Testis (tissue), 3 donors: Measurements from ENCODE around the gene SALL3. TPM values are rescaled to one million over a fixed set of nuclear protein-coding genes. Genes with fewer than 3 reads are reported as not detected.

Experiments
- DNase-seq: peaks from one replicate; pipeline ENCODE4 v3.0.0-alpha.2; 2019
- H3K27ac ChIP-seq, 2 donors: fragments of 200-600 bp; sonication (generic); one replicate each; pipeline ENCODE4 v1.5.1; 2019
- H3K27me3 ChIP-seq: fragments of 200-600 bp; sonication (generic); one replicate; pipeline ENCODE4 v1.5.1; 2019
- H3K36me3 ChIP-seq: fragments of 200-600 bp; sonication (generic); one replicate; pipeline ENCODE4 v1.5.1; 2017; ENCODE audit warnings: low read depth; ENCODE audit errors: missing control alignments
- H3K4me1 ChIP-seq: fragments of 200-600 bp; sonication (generic); one replicate; pipeline ENCODE4 v1.5.1; 2019
- H3K4me3 ChIP-seq, 2 donors: fragments of 200-600 bp; sonication (generic); one replicate each; pipeline ENCODE4 v1.5.1; 2017 to 2019
- H3K9me3 ChIP-seq: fragments of 200-600 bp; sonication (generic); one replicate; pipeline ENCODE4 v1.5.1; 2017
- POLR2A ChIP-seq: fragments of 450-650 bp; IDR thresholded peaks from one replicate; pipeline ENCODE4 v1.6.1; 2017; ENCODE audit warnings: antibody characterized with exemption, mild to moderate bottlenecking, moderate library complexity
- WGBS, 2 donors: methylation state at CpG; one replicate each; pipeline ENCODE4 v1.1.5; 2018; 5-methylcytosine and 5-hydroxymethylcytosine counted together
- intact Hi-C: fragments of 100-400 bp; cut with DNase I; formaldehyde crosslinking; loops from one replicate; pipeline ENCODE4 v1.15.1; 2023; ENCODE audit warnings: low total_unique reads
- polyA plus RNA-seq: library from polyadenylated mRNA; stranded (reverse); fragments of 350-450 nt; fragmentation: Illumina TruSeq; extraction: RNeasy Lipid Tissue Mini Kit (QIAGEN cat#74804); gene quantifications from one replicate; pipeline ENCODE4 v1.2.3, GENCODE V29; 2014; ENCODE audit warnings: low read depth, low replicate concordance; ENCODE audit not compliant: insufficient read depth
- total RNA-seq, 2 donors: library from RNA; depleted of rRNA; stranded (reverse); fragments of >200 nt; gene quantifications; one replicate each; pipeline ENCODE4 v1.2.3, GENCODE V29; 2016
- TF ChIP-seq, protein P1 (sequence below), 3 experiments: fragments of 450-650 bp in 2 of 3; fragments of 200-600 bp in 1 of 3; sonication (generic) in 1 of 3; IDR thresholded peaks; one replicate each; pipeline ENCODE4 v1.5.1; 2016 to 2019; ENCODE audit warnings: antibody characterized with exemption in 3 of 3, mild to moderate bottlenecking in 2 of 3, moderate library complexity in 1 of 3

SALL3 gene
- total and polyA plus RNA-seq, 3 donors from 2014 or later: 1.9 to 15.2 (median 8.3) TPM

DNA sequence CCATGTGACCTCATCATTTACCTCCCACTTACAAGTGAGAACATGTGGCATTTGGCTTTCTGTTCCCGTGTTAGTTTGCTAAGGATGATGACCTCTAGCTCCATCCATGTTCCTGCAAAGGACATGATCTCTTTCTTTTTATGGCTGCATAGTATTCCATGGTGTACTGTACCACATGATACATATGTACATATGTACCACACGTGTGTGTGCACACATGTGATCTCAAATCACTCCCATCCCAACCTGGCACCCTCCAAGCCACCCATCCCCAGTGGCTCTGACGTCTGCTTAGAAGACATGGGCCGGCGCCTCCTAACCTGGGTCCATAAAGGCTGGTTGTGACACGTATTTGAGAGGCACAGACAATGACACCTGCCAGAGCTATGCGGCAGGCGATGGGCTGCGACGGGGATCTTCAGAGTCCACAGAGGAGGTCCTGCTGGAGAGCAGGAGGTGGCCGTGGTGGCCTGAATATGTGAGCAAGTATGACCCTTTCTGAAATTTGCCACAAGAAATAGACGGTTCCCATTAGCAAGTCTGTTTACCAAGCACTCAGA, 8.8 kb upstream of the SALL3 start:
- Histone ChIP-seq H3K4me1 (no peaks in the 10 kb centered on the region), H3K9me3 (no peaks in the 10 kb centered on the region), H3K27me3 (no peaks in the 10 kb centered on the region), H3K36me3 (no peaks in the 10 kb centered on the region), H3K27ac (no peak overlapping the region), H3K4me3 (no peak overlapping the region)
- DNase-seq: no peak
- intact Hi-C loops: no loop called here
- WGBS, 2 donors: 85 to 89% methylated on average over 5 to 12 of the region's 12 CpGs
- TF ChIP-seq POLR2A: no peak
- TF ChIP-seq, protein P1, sequence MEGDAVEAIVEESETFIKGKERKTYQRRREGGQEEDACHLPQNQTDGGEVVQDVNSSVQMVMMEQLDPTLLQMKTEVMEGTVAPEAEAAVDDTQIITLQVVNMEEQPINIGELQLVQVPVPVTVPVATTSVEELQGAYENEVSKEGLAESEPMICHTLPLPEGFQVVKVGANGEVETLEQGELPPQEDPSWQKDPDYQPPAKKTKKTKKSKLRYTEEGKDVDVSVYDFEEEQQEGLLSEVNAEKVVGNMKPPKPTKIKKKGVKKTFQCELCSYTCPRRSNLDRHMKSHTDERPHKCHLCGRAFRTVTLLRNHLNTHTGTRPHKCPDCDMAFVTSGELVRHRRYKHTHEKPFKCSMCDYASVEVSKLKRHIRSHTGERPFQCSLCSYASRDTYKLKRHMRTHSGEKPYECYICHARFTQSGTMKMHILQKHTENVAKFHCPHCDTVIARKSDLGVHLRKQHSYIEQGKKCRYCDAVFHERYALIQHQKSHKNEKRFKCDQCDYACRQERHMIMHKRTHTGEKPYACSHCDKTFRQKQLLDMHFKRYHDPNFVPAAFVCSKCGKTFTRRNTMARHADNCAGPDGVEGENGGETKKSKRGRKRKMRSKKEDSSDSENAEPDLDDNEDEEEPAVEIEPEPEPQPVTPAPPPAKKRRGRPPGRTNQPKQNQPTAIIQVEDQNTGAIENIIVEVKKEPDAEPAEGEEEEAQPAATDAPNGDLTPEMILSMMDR (IDR thresholded peaks at IDR 0.05): no peak

DNA sequence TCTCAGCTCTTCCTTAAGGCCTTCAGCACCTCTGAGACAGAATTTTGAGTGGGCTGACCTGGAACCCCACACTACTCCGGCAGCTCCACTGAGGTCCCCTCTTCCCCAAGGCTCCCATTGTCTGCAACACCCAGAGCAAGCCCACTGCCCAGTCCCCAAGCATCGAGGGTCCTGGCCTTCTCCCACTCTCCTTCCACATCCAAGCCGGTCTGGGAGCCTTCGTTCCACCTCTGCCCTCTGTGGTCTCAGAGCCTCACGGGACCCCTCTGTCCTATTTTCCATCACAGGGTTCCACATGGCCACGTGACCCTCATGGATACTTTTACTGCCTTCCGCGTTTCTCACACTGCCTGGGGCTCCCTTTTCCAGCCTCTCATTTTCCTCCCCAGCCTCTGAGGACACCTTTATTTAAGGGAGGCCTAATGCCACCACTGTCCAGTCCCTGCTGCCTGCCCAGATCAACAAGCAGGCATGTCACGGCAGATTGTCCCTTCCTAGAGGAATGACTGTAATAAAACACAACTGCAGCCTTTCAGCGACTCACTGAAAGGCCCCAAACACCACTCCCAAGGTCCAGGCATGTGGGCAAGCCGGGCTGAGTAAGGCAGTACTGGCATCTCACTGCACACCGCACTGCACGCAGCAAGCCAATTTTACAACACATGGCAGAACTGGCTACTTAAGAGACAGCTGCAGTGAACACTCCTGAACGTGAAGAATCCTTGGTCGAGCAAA, 7.9 kb upstream of the SALL3 start:
- intact Hi-C loops: no loop called here
- H3K36me3 ChIP-seq: no peaks in the 10 kb centered on the region
- DNase-seq: no peak
- H3K4me3 ChIP-seq: no peak overlapping the region
- 64 to 67% methylated on average over 15 of the region's 15 CpGs for WGBS, 2 donors
- no peaks in the 10 kb centered on the region for H3K27me3 ChIP-seq
- TF ChIP-seq, protein P1 (IDR thresholded peaks at IDR 0.05): no peak
- no peak for TF ChIP-seq POLR2A
- no peak overlapping the region for H3K27ac ChIP-seq
- no peaks in the 10 kb centered on the region for H3K4me1 ChIP-seq
- no peaks in the 10 kb centered on the region for H3K9me3 ChIP-seq

DNA sequence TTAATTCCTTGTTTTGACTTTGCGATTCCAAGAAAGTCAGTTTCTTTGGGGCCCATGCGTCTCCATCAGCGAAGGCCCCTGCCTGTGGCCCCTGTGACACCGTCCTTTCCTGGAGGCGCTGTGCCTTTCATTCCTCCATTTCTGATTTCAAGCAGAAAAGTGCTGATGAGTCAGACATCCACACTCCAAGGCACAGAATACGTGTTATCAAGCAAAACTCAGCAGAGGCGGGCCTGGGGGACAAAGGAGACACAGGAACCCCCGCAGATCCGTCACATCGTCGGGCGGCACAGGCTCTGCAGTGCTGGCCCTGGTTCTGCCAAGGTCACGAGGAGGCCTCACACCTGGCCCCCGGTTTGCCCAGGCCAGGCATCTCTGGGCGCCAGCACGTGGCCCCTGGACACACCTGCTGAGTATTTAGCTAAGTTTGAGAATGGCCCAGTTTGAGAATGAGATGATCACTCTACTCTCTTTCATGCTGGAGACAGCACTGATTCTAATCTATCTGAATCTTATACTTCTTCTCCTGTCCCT, 7.2 kb upstream of the SALL3 start:
- DNase-seq: no peak
- intact Hi-C loops: no loop called here
- WGBS, 2 donors: 43 to 64% methylated on average over 8 to 16 of the region's 16 CpGs
- H3K36me3 ChIP-seq: no peaks in the 10 kb centered on the region
- no peaks in the 10 kb centered on the region for H3K9me3 ChIP-seq
- H3K4me3 ChIP-seq: no peak overlapping the region
- H3K27me3 ChIP-seq: no peaks in the 10 kb centered on the region
- H3K4me1 ChIP-seq: no peaks in the 10 kb centered on the region
- no peak for TF ChIP-seq POLR2A
- TF ChIP-seq, protein P1 (IDR thresholded peaks at IDR 0.05): no peak
- no peak overlapping the region for H3K27ac ChIP-seq

DNA sequence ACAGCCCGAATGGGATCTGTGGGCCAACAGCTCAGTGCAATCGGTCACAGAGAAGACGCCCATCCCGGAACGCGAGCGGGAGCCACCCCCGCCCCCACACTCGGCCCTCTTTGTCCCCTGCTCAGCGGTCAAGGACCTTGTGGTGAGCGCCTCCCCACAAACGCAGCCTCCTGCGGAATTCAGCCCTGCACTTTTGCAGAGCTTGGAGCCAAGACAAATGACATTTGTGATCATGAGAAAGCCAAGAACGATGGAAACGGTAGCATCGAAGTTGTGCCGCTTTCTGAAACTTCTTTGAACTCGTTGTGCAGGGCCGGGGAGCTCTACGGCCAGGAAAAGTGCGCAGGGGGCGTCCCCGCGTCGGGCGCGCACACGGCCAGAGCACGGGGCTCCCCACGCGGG, 6.7 kb upstream of the SALL3 start:
- H3K36me3 ChIP-seq: no peaks in the 10 kb centered on the region
- 0 to 2% methylated on average over 2 to 31 of the region's 31 CpGs for whole genome bisulfite sequencing, 2 donors
- no peak overlapping the region for H3K27ac ChIP-seq
- H3K27me3 ChIP-seq: no peaks in the 10 kb centered on the region
- intact Hi-C loops: no loop called here
- TF ChIP-seq, protein P1 (IDR thresholded peaks at IDR 0.05): no peak
- TF ChIP-seq POLR2A: no peak
- no peak for DNase-seq
- H3K4me1 ChIP-seq: no peaks in the 10 kb centered on the region
- no peaks in the 10 kb centered on the region for H3K9me3 ChIP-seq
- peak overlapping the region; percentile 31 to 52 for H3K4me3 ChIP-seq
